HG03575 (cell line): Measurements from ENCODE around the gene KCNT2.
A peak's percentile ranks its signal among the peaks of the same experiment; 100 is the strongest.

Experiments
- ATAC-seq: cut with Tn5 transposase; IDR thresholded peaks from one replicate; pipeline ENCODE4 v1.9.1; 2021; ENCODE audit not compliant: unreplicated experiment, insufficient number of reproducible peaks, low FRiP score; ENCODE audit errors: extremely low read depth

The KCNT2 gene

DNA sequence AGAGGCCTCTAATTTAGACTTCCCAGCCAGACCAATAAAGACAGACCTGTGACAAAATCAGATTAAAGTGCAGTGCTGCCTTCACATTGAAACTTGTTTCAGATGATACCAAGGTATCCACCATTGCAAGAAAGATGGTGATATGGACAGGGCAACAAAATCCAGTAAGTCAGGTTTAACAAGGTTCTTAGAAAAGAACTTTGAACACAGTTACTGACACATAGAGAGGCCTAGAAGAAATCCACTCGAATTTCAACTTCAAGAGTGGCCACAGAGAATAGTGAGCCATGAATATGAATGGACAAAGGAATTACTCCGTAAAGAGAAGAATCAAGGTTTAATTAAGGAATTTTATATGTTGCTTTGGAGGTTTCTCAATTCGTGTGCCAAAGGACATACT is 230.4 kb downstream of the KCNT2 start:
- no peak for ATAC-seq

DNA sequence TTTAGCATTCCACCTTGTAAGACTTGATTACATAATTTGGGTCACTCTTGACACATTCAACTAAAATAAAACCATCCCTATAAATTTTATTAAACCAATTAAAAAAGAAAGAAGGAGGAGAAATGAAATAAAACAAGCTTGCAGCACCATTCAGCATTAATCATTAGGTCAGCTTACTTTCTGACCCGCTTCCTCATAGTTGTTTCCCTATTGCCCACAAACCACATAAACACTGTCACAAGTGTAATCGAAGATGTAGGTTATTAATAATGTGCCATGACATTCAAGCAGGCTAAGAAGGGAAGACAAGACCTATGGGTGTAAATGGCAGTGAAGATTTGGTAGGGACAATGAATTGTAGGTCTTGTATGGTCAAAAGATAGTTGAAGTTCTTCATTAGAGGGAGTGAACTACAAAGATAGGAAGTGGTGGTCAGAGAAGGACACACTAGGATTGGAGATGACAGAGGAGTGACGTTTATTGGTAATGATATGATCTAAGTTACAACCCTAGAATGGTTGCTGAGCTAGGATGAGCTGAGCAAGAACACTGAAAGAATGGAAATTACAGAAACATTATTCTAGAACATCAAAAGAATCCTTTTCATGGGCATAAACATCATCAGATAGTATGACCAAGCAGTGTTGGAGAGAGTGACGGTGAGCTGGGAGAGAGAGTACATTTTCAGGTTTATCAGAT is 231.5 kb downstream of the KCNT2 start:
- ATAC-seq, result no peak

- no peak for ATAC-seq
Measured at GRCh38 chr1:196373798-196374197, 234.4 kb downstream of the KCNT2 start.

DNA sequence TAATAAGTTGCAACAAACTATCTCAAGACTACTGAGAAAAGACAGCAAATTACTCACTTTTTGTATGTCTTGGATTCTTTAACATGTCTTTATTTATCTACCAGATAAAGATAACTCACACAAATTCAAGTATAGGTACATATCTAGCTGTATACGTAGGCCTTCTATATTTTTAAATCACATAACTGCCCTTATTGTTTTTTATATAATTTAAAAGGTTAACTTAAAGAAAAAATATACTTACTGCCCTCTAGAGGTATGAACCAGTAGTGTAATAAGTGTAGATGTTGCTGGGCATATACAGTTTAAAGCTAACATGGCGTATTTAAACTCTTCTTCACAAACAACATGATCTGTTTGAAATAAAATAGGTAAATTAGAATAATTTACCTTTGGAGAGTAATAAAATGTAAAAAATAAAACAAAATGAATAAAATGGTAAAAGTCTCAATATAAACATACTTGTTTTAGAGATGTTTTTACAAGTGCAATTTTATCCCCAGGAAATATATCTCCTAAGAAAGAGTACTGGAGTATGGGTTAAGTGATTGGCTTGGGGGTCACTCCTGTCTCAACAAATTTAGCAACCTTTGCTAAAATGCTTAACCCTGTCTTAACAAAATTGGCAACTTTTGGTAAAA is 235.2 kb downstream of the KCNT2 start:
- ATAC-seq, result no peak

- ATAC-seq, result no peak
Measured at GRCh38 chr1:196367838-196368237, 240.4 kb downstream of the KCNT2 start.

DNA sequence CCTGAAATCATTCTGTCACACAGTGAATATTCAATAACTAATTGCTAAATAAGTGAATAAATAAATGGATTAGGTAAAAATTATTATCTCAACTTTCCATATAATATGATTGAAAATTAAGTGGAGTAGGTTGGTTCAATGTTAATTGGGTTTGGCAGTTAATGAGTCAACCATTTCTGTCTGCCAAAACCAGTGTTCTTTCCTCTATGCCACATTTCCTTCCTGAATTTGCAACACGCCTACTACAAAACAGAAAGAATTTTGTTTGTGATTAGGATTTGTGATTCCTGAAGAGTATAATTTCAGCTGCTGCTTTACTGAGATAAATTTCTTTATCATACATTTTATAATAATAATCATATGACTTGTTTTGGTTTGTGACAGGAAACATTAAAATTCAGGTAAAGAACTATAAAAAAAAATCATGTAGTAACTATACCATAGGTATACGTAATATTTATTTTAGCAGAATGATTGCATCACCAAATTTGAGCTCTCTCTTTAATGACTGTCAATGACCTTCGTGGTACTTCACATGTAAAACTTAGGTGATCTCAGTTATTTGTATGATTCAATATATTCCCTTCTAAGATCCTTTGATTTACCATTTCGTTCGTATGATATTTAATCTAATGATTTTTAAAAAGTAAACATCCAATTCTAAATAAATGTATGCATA is 241.3 kb downstream of the KCNT2 start:
- ATAC-seq, result no peak

- no peak for ATAC-seq
Measured at GRCh38 chr1:196361112-196361714, 247.0 kb downstream of the KCNT2 start.

- ATAC-seq, result no peak
Measured at GRCh38 chr1:196357913-196358312, 250.3 kb downstream of the KCNT2 start.

DNA sequence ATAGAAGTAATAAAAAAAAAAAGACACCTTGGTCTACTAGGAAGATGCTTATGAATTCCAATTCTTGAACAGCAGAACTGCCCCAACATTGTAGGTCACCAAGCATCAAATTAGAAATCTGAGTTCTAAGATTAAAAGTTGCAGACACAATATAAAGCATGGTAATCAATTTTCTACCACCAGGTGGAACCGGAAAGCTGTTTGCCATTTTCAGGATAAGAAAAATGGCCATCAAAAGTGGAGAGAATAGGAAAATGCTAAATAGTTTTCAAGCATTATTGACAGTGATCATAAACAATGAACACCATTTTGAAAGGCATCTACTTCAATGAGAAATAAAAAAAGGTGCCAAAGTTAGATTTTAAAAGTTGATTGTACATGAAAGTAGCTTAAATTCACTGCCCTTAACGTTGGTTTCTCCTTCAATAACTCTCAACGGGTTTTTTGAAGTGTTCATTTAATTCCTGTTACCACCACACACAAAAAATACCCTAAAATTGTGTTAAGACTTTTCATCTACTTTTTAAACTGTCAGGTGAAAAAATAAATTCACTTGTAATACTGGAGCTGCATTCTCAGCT is 252.9 kb downstream of the KCNT2 start:
- ATAC-seq, result no peak

DNA sequence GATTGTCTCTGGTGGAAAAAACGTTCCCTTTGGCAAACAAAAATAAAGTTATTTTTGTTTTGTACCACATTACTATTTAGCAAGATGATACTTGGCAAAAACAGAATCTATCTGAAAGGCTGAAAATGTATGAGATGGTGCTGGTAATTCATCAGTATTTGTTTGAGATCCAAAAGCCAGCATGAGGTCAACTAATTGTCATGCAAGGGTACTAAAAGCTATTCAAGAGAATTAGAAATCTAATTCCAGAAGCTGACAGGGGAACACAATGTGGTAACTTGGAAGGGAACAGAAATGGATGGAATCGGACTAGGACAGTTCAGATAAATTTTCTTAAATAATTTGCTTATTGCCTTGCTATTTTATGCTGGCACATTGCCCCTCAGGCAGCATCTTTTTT is 263.8 kb downstream of the KCNT2 start:
- ATAC-seq, result no peak

GRCh38 chr1:196324345-196324744 is 283.9 kb downstream of the KCNT2 start:
- no peak for ATAC-seq

GRCh38 chr1:196323869-196324268 is 284.4 kb downstream of the KCNT2 start:
- ATAC-seq, result no peak

DNA sequence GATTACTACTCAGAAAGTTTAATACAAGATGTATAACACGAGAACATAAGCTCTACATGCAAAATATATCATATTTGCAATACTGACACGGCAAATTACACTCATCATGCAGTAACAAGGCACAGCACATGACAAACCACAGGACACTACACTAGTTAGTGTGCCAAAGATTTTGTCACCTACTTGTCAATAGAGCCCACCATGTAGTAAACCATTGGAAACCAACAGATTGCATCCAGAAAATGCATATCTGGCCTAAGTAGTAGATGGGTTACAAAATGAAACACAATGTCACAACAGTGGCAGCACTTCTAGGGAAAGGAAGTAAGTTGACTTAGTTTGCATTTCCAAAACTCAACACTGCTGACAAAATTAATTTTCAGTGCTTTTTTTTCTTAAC is 288.9 kb downstream of the KCNT2 start:
- no peak for ATAC-seq

GRCh38 chr1:196317535-196318522 is 290.4 kb downstream of the KCNT2 start:
- no peak for ATAC-seq

DNA sequence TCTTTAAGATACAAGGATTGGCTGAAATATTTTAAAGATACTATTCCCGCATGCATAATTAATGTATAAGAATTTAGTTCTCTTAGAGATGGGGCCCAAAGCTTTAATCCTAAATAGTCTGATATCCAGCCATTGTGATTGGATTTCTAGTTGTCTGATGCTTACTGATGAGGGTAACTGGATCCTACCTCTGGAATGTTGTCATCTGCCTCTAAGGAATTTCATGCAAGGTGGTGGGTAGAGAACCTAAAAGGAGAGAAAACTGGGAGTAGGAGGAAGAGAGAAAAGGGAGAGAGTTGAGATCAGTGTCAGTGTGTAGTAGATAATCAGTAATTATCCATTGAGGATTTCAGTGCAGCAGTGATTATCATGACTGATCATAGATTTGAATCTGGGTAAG is 295.5 kb downstream of the KCNT2 start:
- no peak for ATAC-seq

- ATAC-seq, result peak; percentile 45
Measured at GRCh38 chr1:196309386-196309785, 298.9 kb downstream of the KCNT2 start.

GRCh38 chr1:196308176-196308575 is 300.1 kb downstream of the KCNT2 start:
- no peak for ATAC-seq

DNA sequence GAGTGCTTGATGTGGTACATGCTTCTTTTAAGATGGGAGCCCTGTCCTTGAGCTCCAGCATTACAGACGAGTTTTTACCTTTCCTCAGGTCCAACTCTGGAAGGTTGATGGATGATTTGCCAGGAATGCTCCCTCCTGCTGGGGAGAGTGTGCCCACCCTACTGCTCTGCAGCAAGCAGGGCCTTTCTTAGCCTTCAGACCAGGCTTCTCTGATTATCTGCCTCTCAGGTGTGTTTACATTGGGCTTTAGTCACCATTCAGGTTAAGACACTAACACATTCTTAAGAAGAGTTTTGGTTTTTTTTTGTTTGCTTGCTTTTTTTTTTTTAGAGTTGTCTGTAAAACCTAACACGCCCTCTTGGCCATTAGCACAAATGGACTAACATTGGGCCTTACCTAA is 301.8 kb downstream of the KCNT2 start:
- ATAC-seq, result no peak

GRCh38 chr1:196305216-196305615 is 303.0 kb downstream of the KCNT2 start:
- no peak for ATAC-seq
